Fibroblast of skin of left biceps (primary cell): ENCODE measurements around the gene NDOR1.
A peak's percentile ranks its signal among the peaks of the same experiment; 100 is the strongest.
"Not testable (repeated sequence)": the region's sequence is repeated elsewhere in the genome, so short reads cannot be mapped to it uniquely, and the experiment has no call there.

ENCODE experiments used
- DNase-seq, 2 experiments: peaks; one replicate each; pipeline ENCODE4 v3.0.0-alpha.2; 2013; ENCODE audit warnings: low read depth in 2 of 2

NDOR1 gene

GRCh38 chr9:137243626-137244485 lies 38.4 kb downstream of the NDOR1 start:
- DNase-seq = no peak

- DNase-seq = no peak
These were observed 39.3 kb downstream of the NDOR1 start for GRCh38 chr9:137244486-137245449.

GRCh38 chr9:137245450-137246421 lies 40.2 kb downstream of the NDOR1 start:
- no peak for DNase-seq

- no peak for DNase-seq
These were observed 41.8 kb downstream of the NDOR1 start for GRCh38 chr9:137247135-137247915.

GRCh38 chr9:137247916-137248175 lies 42.3 kb downstream of the NDOR1 start:
- DNase-seq = no peak

- DNase-seq = no peak
These were observed 45.1 kb downstream of the NDOR1 start for GRCh38 chr9:137250329-137251193.

- DNase-seq = no peak
These were observed 45.6 kb downstream of the NDOR1 start, which contains the start of gene STPG3 for GRCh38 chr9:137251194-137251461. TSS of gene STPG3 (plus strand) at chr9:137251286. CDS start at chr9:137251287, 1 bp downstream.

- no peak for DNase-seq
These were observed 46.2 kb downstream of the NDOR1 start for GRCh38 chr9:137251490-137252268.

GRCh38 chr9:137252555-137253506 lies 47.3 kb downstream of the NDOR1 start:
- no peak for DNase-seq

GRCh38 chr9:137253717-137254623 lies 48.5 kb downstream of the NDOR1 start:
- no peak for DNase-seq

GRCh38 chr9:137254624-137255447 lies 49.3 kb downstream of the NDOR1 start, which contains the start of gene NELFB:
TSS of gene NELFB (plus strand) at chr9:137255327.
- peak; percentile 61 to 66 for DNase-seq

GRCh38 chr9:137255448-137256114 lies 50.1 kb downstream of the NDOR1 start:
- no peak for DNase-seq

- no peak for DNase-seq
These were observed 50.9 kb downstream of the NDOR1 start for GRCh38 chr9:137256362-137256761.

- DNase-seq = no peak
These were observed 51.4 kb downstream of the NDOR1 start for GRCh38 chr9:137256856-137257255.

GRCh38 chr9:137262173-137262908 lies 56.8 kb downstream of the NDOR1 start:
- DNase-seq = not testable (repeated sequence)
